NCI-H2107 (cell line): ENCODE measurements around the gene GALR1.

ENCODE experiments used
- DNase-seq: peaks from one replicate; lab custom pipeline; 2025; lab: John Stamatoyannopoulos, UW

Gene GALR1

DNA sequence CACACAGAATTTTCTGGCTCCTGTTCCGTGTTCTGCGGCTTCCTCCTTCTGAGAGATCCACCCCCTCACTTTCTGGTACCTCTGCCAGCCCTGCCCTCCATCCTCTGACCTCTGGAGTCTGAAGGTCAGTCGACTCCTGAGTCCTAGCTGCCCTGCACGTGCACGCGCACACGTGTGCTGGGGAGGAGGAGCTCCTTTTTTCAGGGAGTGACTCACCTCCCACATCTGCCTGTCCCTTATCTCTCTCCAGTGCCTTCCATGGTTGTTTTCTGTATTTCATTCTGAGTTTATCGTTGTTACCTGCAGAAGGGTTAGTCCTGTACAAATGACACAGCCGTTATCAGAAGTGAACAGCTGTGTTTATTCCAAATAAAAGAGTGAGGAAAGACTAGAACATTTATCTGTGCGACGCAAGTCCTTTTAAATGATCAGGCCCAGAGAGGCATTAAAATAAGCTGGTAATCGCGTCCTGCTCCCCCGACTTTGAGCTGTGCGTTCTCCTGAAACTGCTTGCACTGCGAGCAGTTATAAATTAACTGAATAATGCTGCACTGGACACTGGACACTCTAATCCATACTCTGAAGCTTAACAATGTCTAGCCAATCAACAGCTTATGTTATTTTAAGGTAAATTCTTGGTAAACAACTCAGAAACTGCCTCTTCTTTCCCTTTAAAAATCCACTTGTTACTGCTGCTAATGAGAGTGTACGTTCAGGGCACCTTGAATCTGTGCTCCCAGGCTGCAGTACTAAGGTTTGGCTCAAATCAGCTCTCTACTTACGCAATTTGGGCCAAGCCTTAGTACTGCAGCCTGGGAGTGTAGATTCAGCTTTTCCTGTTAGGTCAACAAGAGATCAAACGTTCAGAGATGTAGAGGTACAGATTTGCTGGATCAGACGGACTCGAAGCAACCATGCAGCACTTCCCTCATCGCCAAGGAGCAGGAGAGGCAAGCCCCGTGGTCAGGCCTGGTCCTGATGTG, 72.5 kb downstream of the GALR1 start:
- DNase-seq = no peak

DNA sequence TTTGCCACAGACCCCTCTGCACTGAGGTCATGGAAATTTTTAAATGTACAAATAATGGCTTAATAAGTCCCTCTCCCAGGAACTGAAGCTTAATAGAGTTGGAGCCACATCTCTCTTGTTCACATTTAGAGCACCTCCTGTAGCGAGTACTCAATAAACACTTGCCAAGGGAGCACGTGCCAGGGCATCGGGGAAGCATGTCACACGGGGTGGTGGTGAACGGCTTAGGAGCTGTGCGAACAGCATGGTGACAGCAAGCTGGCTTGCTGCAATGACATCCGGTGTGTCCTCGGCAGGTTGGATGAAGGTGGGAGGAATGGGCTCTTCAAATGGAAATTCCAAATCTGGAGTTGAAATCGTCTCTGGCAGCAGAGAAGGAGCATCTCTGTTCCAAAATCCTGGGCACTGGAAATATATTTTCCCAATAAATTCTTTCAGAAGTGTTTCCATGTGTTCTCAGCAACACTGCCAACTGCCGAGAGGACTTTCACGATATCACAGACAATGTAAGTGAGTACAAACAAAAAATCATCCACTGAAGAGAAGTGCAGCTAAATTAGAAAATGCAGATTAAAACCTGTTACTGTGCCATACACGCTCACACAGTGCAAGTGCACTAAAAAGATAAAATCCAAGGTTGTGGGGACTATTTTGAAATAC, 74.1 kb downstream of the GALR1 start:
- no peak for DNase-seq
